ENCODE results near the gene CMBL. TPM values are rescaled to one million over a fixed set of nuclear protein-coding genes. Genes with fewer than 3 reads are reported as not detected.

CMBL gene
- total and polyA plus RNA-seq, 2 donors from 2014 or later: 36.6 to 243 TPM

DNA sequence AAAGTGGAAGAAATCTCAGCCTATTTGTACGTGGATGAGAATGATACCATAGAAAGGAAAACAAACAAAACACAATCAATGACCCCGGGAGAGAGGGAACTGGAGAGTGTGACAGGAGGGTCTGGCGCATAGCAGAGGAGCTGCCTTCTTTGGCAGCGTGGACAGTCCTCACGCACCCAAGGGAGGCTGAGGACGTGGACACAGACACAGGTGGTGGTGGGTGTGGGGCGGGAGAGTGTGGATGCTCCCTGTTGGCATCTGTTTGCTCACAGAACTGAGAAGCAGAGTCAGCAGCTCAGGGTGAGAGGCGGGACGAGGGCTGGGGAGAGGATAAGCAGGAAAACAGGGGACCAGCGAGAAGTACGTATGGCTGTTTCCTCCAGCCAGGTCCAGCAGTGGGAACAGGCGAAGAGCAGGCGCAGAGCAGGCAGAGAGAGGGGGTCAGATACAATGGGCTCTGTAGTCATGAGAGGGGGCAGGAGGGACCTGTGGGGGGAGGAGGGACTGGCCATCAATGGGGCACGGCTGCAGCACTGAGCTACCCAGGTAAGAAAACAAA, 10.0 kb downstream of the CMBL start:
- intact Hi-C loops (cut with DNase I): no loop called here
- DNase-seq (no peak), FAIRE-seq (no peak)

DNA sequence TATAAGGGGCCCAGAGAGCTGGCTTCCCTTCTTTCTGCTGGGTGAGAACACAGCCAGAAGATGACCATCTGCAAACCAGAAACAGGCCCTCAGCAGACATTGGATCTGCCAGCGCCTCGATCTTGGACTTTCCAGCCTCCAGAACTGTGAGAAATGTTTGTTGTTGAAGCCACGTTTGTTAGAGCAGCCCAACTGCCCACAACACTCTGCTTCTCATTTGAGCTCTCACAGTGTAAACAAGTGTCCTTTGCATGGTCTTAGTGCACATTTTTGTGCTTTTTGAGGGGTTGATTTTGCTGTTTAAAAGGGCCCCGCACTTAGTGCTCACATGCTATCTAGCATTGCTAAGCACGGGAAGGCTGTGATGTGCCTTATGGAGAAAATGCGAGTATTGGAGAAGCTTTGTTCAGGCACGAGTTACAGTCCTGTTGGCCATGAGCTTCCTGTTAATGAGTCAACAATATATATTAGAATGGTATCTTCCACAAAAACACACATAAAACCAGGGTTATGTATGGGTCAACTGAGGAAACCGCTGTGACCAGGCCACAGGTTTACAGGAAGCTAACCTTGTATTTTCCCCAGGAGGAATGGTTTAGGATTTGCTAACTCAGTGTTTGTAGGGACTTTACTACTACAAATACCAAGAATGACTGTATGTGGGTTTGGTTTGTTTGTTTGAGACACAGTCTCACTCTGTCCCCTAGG, 11.9 kb downstream of the CMBL start:
- Histone ChIP-seq H3K36me3 (ENCODE audit: control insufficient read depth in 2 of 3, insufficient read depth in 3 of 3, low read length in 3 of 3) (peaks cover 0 to 9% (median 0%) of the 10 kb centered on the region in 3 donors), H3K4me3 (ENCODE audit: low read length in 3 of 3) (no peak overlapping the region), H3K4me1 (ENCODE audit: control insufficient read depth in 2 of 3, insufficient read depth in 2 of 3, low read depth in 1 of 3, low read length in 3 of 3) (peaks cover 0 to 3% (median 2%) of the 10 kb centered on the region in 3 donors), H3K9ac (ENCODE audit: low read length in 3 of 3) (no peak overlapping the region), H3K27ac (ENCODE audit: low read depth in 2 of 2, low read length in 2 of 2) (no peak overlapping the region), H3K27me3 (ENCODE audit: control insufficient read depth, insufficient read depth, low read length) (no peaks in the 10 kb centered on the region), H3K9me3 (ENCODE audit: control insufficient read depth in 2 of 3, insufficient read depth in 1 of 3, low read length in 3 of 3) (no peaks in the 10 kb centered on the region)
- intact Hi-C loops (cut with DNase I): no loop called here
- TF ChIP-seq, protein P1, sequence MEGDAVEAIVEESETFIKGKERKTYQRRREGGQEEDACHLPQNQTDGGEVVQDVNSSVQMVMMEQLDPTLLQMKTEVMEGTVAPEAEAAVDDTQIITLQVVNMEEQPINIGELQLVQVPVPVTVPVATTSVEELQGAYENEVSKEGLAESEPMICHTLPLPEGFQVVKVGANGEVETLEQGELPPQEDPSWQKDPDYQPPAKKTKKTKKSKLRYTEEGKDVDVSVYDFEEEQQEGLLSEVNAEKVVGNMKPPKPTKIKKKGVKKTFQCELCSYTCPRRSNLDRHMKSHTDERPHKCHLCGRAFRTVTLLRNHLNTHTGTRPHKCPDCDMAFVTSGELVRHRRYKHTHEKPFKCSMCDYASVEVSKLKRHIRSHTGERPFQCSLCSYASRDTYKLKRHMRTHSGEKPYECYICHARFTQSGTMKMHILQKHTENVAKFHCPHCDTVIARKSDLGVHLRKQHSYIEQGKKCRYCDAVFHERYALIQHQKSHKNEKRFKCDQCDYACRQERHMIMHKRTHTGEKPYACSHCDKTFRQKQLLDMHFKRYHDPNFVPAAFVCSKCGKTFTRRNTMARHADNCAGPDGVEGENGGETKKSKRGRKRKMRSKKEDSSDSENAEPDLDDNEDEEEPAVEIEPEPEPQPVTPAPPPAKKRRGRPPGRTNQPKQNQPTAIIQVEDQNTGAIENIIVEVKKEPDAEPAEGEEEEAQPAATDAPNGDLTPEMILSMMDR (IDR thresholded peaks at IDR 0.05; ENCODE audit: borderline replicate concordance, extremely low read depth, insufficient read depth): no peak
- FAIRE-seq (no peak), DNase-seq (no peak)

More for the DNA sequence above, 10.0 kb downstream of the CMBL start:
- H3K9ac ChIP-seq (ENCODE audit: low read length in 3 of 3): no peak overlapping the region
- TF ChIP-seq, protein P1 (IDR thresholded peaks at IDR 0.05; ENCODE audit: borderline replicate concordance, extremely low read depth, insufficient read depth): no peak
- H3K27me3 ChIP-seq (ENCODE audit: control insufficient read depth, insufficient read depth, low read length): no peaks in the 10 kb centered on the region
- no peak overlapping the region for H3K27ac ChIP-seq (ENCODE audit: low read depth in 2 of 2, low read length in 2 of 2)
- no peaks in the 10 kb centered on the region for H3K9me3 ChIP-seq (ENCODE audit: control insufficient read depth in 2 of 3, insufficient read depth in 1 of 3, low read length in 3 of 3)
- peaks cover 0 to 7% (median 2%) of the 10 kb centered on the region in 3 donors for H3K4me1 ChIP-seq (ENCODE audit: control insufficient read depth in 2 of 3, insufficient read depth in 2 of 3, low read depth in 1 of 3, low read length in 3 of 3)
- no peak overlapping the region for H3K4me3 ChIP-seq (ENCODE audit: low read length in 3 of 3)
- peaks cover 0 to 9% (median 0%) of the 10 kb centered on the region in 3 donors for H3K36me3 ChIP-seq (ENCODE audit: control insufficient read depth in 2 of 3, insufficient read depth in 3 of 3, low read length in 3 of 3)

- no peak for FAIRE-seq
- Histone ChIP-seq H3K9ac (ENCODE audit: low read length in 3 of 3) (no peak overlapping the region), H3K4me1 (ENCODE audit: control insufficient read depth in 2 of 3, insufficient read depth in 2 of 3, low read depth in 1 of 3, low read length in 3 of 3) (peaks cover 0 to 18% (median 10%) of the 10 kb centered on the region in 3 donors), H3K9me3 (ENCODE audit: control insufficient read depth in 2 of 3, insufficient read depth in 1 of 3, low read length in 3 of 3) (no peaks in the 10 kb centered on the region), H3K4me3 (ENCODE audit: low read length in 3 of 3) (no peak overlapping the region), H3K27ac (ENCODE audit: low read depth in 2 of 2, low read length in 2 of 2) (no peak overlapping the region), H3K36me3 (ENCODE audit: control insufficient read depth in 2 of 3, insufficient read depth in 3 of 3, low read length in 3 of 3) (peaks cover 0 to 9% (median 0%) of the 10 kb centered on the region in 3 donors), H3K27me3 (ENCODE audit: control insufficient read depth, insufficient read depth, low read length) (no peaks in the 10 kb centered on the region)
- TF ChIP-seq, protein P1 (IDR thresholded peaks at IDR 0.05; ENCODE audit: borderline replicate concordance, extremely low read depth, insufficient read depth): no peak
- intact Hi-C loops (cut with DNase I): no loop called here
- no peak for DNase-seq
These were observed 13.6 kb downstream of the CMBL start for GRCh38 chr5:10293907-10294662.
